B cell (primary cell): ENCODE results near the gene VPS13D.

Experiments
- EZH2 ChIP-seq: IDR thresholded peaks from 2 replicates; pipeline ENCODE4 v1.6.1; 2012; ENCODE audit warnings: borderline replicate concordance, low read depth, mild to moderate bottlenecking, moderate library complexity, low read length; ENCODE audit not compliant: insufficient read depth, poor library complexity, severe bottlenecking
- TF ChIP-seq, protein P1 (sequence below): fragments of 200-600 bp; IDR thresholded peaks from one replicate; pipeline ENCODE4 v1.8.0; 2022; ENCODE audit warnings: antibody characterized with exemption, mild to moderate bottlenecking

DNA sequence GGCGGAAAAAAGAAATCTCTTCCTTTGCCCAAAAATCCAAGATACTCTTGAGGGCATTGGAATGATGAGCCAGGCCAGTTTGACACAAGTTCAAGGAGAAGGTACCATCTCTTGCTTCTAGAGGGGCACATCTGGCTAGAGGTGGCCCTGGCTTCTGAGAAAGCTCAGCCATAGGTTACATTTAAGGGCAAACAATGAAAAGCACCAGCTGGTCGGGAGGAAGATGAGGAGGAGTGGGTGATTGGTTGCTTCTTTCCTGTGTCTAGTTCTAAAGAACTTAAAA lies 256.2 kb downstream of the VPS13D start:
- TF ChIP-seq, protein P1, sequence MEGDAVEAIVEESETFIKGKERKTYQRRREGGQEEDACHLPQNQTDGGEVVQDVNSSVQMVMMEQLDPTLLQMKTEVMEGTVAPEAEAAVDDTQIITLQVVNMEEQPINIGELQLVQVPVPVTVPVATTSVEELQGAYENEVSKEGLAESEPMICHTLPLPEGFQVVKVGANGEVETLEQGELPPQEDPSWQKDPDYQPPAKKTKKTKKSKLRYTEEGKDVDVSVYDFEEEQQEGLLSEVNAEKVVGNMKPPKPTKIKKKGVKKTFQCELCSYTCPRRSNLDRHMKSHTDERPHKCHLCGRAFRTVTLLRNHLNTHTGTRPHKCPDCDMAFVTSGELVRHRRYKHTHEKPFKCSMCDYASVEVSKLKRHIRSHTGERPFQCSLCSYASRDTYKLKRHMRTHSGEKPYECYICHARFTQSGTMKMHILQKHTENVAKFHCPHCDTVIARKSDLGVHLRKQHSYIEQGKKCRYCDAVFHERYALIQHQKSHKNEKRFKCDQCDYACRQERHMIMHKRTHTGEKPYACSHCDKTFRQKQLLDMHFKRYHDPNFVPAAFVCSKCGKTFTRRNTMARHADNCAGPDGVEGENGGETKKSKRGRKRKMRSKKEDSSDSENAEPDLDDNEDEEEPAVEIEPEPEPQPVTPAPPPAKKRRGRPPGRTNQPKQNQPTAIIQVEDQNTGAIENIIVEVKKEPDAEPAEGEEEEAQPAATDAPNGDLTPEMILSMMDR, result no peak
- no peak for TF ChIP-seq EZH2
